CD4-positive, alpha-beta T cell treated with Interferon gamma for 1 hour (primary cell): Measurements from ENCODE around the gene SEPHS2.
"Not testable (repeated sequence)": the region's sequence is repeated elsewhere in the genome, so short reads cannot be mapped to it uniquely, and the experiment has no call there.

Experiments
- DNase-seq: peaks from one replicate; pipeline ENCODE4 v3.0.0-alpha.2; 2020

SEPHS2 gene

DNA sequence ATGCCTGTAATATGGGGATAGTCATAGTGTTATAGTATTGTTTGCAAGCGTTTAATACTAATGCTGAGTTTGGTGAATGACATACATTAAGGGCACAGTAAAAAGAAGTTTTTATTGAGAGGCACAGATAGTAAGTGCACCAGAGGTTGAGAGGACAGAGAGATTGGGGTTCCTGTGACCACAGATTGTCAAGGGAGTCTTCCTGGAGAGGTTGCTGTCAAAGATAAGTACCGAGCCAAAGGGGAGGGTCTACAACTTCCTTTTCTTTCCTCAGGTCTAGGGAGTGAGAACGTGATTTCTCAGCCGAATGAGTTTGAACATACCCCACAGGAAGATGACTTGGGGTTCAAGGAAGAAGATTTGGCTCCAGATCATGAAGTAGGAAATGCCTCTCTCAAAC is 48.6 kb downstream of the SEPHS2 start:
- no peak for DNase-seq

DNA sequence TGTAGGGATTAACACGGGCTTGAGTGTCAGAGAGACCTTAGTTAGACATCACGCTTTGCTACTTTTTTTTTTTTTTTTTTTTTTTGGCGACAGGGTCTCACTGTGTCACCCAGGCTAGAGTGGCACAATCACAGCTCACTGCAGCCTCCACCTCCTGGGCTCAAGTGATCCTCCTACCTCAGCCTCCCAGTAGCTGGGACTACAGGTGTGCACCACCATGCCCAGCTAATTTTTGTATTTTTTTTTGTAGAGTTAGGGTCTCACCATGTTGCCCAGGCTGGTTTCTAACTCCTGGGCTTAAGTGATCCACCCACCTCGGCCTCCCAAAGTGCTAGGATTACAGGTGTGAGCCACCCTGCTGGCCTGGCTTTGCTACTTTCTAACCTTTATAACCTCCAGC is 49.0 kb downstream of the SEPHS2 start:
- not testable (repeated sequence) for DNase-seq

DNA sequence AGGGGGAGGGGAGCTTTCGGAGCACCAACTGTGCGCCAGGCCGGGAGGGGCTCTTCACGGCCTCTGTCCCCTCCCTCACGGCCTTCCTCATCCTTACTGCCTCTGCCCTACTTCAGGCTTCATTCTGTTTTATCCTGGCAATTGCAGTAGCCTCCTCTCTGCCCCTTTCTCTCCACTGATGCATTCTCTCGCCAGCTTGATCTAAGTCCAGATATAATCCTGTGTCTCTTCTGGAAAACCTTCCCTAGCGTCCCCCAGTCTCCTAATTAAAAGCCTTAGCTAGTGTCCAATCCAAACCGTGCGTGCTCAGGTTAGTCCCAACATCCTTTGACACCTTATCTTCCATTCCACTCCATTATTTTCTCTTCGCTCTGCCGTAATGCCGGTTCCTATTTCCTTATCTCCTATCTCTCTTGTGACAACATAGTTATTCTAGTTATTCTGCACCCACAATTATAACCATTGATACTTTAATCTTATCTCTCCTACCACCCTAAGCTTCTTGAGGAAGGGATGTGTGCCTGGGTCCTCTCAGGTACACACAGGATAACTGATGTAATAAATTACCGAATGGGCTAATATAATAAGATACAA is 49.6 kb downstream of the SEPHS2 start:
- DNase-seq, result no peak

GRCh38 chr16:30395155-30395991 is 50.3 kb downstream of the SEPHS2 start, which contains the start of gene ZNF48:
TSS of gene ZNF48 (plus strand) at chr16:30395420. CDS start at chr16:30395795, 375 bp downstream.
- DNase-seq, result peak; percentile 73

DNA sequence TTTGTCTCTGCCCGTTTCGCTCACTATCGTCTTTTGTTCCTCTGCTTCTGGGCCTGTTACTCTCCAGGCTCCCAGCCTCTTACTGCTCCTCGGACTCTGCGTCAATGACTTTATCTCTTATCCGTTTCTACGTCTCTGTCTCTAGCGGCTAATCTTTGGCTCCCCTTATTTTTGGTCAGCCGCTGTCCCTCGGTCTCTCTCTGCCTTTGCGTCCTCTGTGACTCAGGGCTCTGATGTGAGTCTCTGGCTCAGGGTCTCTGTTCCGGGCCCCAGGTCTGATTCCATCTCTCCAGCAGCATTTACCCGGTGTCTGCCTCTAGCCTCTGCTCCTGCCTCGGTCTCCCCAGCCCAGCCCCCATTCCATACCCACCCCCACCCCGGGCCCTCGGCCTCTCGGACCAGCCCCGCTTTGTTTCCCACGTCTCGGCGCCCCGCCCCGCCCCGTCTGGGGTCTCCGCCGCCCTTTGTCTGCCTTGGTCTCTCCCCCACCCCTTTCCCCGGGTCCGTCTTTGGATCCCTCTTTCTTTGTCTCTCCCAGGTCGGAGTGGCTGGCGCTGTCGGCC is 51.0 kb downstream of the SEPHS2 start:
- DNase-seq, result no peak
